RWPE1 (cell line): Measurements from ENCODE around the gene C2orf78.

ENCODE experiments used
- CTCF ChIA-PET: fragments of 350-600 bp; sonication (Branson Sonifier 250); formaldehyde crosslinking; extraction: SDS; loops from one replicate; lab custom pipeline; 2021; lab: Yijun Ruan, JAX
- POLR2A ChIA-PET: fragments of 400-600 bp; formaldehyde crosslinking; extraction: SDS; loops from one replicate; lab custom pipeline; 2020; ENCODE audit warnings: antibody characterized with exemption; ENCODE audit not compliant: low non-redundant PET; lab: Yijun Ruan, JAX
- DNase-seq: peaks from one replicate; pipeline ENCODE4 v3.0.0; 2012; ENCODE audit warnings: low spot score
- H3K27ac ChIP-seq: fragments of 450-650 bp; 2 replicates; pipeline ENCODE4 v1.5.1; 2017
- TF ChIP-seq, protein P1 (sequence below): fragments of 450-650 bp; conservative IDR thresholded peaks from 2 replicates; pipeline ENCODE4 v1.5.1; 2017; ENCODE audit warnings: low read depth, mild to moderate bottlenecking

Gene C2orf78

GRCh38 chr2:73859721-73860586 is 76.0 kb downstream of the C2orf78 start:
- no peak overlapping the region for H3K27ac ChIP-seq
- ChIA-PET CTCF (interaction anchor here (0.7 to 0.8 kb wide), 2 partner anchors 10 to 40 kb away, joined by 3 read pairs; no protein-coding TSS in a partner anchor), POLR2A (no interaction called here)
- TF ChIP-seq, protein P1, sequence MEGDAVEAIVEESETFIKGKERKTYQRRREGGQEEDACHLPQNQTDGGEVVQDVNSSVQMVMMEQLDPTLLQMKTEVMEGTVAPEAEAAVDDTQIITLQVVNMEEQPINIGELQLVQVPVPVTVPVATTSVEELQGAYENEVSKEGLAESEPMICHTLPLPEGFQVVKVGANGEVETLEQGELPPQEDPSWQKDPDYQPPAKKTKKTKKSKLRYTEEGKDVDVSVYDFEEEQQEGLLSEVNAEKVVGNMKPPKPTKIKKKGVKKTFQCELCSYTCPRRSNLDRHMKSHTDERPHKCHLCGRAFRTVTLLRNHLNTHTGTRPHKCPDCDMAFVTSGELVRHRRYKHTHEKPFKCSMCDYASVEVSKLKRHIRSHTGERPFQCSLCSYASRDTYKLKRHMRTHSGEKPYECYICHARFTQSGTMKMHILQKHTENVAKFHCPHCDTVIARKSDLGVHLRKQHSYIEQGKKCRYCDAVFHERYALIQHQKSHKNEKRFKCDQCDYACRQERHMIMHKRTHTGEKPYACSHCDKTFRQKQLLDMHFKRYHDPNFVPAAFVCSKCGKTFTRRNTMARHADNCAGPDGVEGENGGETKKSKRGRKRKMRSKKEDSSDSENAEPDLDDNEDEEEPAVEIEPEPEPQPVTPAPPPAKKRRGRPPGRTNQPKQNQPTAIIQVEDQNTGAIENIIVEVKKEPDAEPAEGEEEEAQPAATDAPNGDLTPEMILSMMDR: no peak
- DNase-seq: peak; percentile 73

DNA sequence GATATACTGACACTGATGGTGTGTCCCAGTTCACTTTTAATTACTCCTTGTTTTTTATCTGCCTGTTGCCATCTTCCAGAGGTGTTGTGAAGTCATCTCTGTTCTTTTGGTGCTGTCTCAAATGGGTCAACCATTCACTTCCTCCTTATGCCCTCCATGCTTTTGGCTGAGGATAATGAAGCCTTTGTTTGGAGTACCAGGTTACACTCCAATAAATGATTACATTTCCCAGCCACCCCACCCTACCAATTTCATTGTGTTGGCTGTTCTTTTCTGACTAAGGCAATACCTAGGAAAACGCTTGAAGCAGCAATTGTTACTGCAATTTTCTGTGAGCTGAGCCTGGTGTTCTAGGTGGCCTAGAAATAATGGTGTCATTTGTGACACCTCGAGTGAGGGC is 79.0 kb downstream of the C2orf78 start:
- DNase-seq: no peak
- ChIA-PET CTCF (no interaction called here), POLR2A (no interaction called here)
- TF ChIP-seq, protein P1: no peak
- H3K27ac ChIP-seq: no peak overlapping the region
